Measurements from ENCODE around the gene B3GAT1. TPM values are rescaled to one million over a fixed set of nuclear protein-coding genes. Genes with fewer than 3 reads are reported as not detected.
"Not testable (repeated sequence)": the region's sequence is repeated elsewhere in the genome, so short reads cannot be mapped to it uniquely, and the experiment has no call there.

Gene B3GAT1
- total RNA-seq, 1 donor from 2014 or later, result not detected

DNA sequence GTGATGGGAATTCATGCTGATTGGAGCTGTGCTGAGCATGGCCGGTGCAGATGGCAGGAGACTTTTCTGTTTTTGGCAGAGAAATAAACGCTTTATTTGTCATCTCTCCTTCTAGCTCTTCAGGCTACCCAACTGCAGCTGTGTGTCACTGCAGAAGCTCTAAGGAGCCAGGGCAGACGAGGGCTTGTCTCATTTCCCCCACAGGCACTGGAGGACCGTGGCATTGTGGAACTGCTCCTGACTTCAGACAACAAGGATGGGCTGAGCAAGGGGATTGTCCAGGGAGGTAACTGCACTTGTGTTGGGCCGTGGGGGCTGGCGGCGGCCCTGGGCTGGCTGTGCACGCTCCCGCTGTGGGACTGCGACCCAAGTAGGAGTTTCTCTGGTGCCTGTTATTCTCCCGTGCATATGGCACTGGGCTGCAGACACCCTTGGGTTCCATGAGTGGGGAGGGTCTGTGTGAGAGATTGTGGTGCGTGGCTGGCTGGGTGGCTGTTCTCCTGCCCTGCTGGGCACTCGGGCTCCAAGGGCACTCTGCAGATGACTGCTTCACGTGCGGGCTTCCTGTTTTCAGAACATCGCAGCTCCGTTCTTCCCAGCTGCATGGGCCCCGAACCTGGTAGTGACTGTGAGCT is 53.1 kb downstream of the B3GAT1 start:
- DNase-seq (ENCODE audit: extremely low read depth, low read depth, low spot score), result no peak

DNA sequence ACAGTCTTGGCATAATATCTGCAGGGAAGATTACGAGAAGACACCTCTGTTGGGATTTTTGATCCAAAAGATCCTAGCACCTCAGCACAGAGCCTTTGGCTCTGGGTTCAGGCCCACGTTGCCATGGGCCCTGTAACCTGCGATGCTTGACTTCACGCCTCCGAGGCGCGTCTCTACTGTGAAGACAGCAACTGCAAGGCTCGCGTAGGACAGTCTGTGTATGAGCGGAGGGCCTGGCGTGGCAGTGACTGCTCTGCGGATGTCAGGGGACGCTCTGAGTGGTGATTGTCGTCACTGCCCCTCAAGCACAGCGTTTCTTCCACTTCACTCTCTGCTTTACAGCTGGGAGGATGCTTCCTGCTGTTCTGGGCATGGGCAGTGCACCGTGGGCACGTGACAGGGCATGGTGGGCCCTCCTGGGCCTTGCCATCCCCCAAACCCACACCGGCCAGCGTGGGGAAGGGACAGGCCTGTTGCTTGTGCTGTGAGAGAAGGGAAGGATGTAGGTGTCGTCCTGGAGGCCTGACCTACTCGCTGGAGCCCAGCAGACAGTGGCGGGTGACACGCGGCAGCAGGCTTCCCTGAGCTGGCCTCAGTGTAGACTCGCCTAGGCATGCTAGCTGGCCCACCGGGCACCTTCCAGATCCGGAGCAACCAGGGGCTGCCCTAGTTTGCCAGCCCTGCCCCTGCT is 53.7 kb downstream of the B3GAT1 start:
- DNase-seq (ENCODE audit: extremely low read depth, low read depth, low spot score), result no peak

DNA sequence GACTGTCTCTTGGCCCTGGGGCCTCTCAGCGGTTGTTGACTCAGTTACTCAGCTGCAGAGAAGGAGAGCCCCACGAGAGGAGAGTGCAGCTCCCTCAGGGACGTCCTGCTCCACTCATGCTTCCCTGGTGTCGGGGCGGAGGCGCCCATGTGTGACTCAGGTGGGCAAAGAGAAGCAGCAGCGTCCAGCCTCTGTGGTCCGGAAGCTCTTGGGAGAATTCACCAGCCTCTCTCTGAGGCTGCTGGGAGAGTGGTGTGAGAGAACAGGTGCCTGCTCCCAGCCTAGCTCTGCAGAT is 54.5 kb downstream of the B3GAT1 start:
- DNase-seq (ENCODE audit: extremely low read depth, low read depth, low spot score), result no peak

DNA sequence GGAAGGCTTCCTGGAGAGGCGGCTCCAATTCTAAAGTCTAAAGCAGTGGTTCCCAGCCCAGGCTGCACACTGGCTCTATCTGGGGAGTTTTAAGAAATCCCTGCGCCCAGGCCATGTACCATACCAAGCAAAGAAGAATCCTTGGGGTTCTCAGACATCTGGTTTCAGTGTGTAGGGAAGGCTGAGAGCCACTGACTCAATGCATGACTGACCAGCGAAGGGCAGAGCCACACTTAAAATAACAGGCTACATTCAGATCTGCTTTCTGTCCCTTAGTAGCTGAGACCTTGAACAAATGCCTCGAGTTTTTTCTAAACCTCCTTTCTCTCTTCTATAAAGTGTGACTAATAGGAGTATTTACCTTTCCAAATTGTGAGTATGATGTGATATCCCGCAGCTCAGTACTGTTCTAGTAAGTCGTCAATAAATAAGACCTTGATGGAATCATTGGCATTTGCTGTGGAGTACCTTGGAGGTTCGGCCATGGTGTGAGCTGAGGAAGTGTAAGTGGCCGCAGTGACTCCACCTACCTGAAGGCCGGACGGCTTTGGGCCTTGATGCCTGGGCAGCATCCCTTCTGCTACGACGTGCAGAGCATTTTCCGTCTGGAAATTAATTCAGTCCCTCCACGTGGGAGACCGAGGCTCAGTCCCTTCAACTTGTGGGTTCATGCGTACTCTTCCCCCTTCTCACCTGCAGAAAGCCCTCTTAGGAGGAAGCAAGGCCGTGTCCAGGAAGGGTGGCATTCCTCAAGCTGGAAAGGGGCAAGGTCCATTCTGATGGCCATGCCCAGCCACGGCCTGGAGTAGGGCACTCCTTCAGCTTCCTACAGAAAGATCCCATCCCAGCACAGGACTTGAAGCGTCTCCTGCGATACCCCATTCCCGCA is 55.1 kb downstream of the B3GAT1 start:
- no peak for DNase-seq (ENCODE audit: extremely low read depth, low read depth, low spot score)

DNA sequence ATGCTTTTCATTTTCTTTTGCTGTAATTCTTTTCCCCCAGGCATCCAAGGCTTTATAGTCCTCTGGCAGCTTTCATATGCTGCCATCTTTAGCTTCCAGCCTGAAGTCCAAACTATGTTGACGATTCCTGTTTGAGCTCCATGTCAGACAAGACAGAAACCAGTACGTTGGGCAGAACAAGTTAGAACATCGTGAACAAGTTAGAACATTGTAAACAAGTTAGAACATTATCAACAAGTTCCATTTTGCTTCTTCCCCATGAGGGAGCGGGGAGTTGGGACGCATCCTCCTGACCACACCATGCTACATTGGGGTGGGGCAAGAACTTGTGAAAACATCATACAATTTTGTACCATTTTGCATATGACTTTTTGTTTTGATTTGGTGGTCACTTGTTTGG is 56.4 kb downstream of the B3GAT1 start:
- no peak for DNase-seq (ENCODE audit: extremely low read depth, low read depth, low spot score)

DNA sequence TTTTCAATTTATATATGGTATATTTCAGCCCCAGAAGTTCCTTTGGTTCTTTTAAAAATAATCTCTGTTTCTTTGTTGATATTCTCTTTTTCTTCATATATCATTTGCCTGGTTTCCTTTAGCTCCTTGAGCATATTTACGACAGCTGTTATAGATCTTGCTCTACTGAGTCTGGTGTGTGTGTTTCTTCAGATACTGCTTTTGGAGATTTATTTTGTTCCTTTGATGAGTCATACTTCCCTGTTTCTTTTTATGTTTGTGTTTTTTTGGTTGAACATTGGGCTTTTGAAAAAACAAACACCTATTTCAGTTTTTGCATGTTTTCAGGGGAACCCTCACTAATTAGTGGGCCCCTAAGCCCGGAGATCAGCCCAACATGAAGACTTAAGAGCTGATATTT is 56.9 kb downstream of the B3GAT1 start:
- DNase-seq (ENCODE audit: extremely low read depth, low read depth, low spot score), result no peak

DNA sequence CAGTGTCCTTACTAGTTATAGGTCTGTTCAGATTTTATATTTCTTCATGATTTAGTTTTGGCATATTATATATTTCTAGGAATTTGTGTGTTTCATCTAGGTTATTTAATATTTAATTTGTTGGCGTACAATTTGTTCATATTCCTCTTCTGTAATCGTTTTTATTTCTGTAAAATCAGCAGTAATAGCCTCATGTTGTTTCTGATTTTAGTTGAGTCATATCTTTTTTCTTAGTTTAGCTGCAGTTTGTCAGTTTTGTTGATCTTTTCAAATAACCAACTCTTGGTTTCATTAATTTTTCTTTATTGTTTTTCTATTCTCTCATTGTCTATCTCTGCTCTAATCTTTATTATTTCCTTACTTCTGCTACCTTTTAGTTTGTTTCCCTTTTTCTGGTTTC is 59.9 kb downstream of the B3GAT1 start:
- DNase-seq (ENCODE audit: extremely low read depth, low read depth, low spot score), result no peak

DNA sequence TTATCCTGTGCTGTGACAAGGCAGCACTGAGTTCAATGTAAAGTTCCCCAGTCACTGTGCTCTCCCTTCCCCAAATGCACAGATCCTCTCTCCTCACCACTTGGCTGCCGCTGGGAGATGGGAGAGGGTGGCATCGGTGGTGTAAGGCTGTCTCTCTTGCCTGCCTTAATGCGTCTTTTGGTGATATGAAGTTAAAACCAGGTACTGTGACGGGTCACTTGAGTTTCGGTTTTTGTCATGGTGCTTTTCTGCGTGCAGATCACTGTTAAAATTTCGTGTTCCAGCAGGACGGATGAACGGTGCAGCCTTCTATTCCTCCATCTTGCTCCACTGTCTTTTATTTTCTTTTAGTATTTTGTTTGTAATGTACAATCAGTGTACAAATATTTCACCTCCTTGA is 61.7 kb downstream of the B3GAT1 start:
- DNase-seq (ENCODE audit: extremely low read depth, low read depth, low spot score), result no peak

DNA sequence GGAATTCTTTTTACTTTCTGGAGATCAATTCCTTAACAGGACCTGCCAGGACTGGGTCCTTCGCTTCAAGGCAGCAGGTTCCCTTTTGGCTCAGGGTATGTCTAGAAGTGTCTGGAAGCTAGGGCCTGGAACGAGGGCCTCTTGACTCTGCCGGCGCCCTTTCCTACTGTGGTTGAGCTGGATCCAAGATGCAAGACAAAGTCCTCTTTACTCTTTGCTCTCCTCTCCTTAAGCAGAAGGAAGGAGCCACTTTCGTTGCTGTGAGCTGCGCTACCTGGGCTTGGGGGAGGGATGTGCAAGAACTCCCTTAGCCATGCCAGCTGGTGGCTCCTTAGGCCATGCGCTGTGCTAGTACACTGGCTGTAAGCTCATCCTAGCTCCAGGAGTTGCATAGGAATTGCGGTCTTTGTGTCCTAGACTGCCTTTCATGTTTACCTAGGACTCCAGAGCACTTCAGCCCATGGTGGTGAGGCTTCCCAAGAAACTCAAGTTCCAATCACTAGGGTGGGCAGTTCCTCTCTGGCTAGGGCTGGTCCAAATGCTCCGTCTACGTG is 62.2 kb downstream of the B3GAT1 start:
- DNase-seq (ENCODE audit: extremely low read depth, low read depth, low spot score), result no peak

DNA sequence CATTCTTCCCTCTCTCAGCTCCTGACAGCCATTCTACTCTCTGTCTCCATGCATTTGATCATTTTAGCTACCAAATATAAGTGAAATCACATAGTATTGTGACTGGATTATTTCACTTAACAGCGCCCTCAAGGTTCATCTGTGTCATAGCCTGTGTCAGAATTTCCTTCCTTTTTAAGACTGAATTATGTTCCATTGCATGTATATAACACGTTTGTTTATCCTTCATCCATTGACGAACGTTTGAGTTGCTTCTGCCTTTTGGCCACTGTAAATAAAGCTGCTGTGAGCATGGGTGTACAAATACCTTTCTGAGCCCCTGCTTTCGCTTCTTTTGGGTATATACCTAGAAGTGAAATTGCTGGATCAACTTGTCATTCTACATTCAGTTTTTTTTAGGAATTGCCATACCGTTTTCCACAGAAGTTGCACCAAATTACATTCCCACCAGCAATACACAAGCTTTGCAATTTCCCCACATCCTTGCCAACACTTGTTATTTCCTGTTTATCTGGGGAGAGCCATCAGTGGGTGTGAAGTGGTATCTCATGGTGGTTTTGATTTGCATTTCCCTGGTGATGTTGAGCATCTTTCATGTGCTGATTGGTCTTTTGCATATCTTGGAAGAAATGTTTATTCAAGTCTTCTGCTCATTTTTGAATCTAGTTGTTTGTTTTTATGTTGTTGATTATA is 62.8 kb downstream of the B3GAT1 start:
- DNase-seq (ENCODE audit: extremely low read depth, low read depth, low spot score), result no peak

DNA sequence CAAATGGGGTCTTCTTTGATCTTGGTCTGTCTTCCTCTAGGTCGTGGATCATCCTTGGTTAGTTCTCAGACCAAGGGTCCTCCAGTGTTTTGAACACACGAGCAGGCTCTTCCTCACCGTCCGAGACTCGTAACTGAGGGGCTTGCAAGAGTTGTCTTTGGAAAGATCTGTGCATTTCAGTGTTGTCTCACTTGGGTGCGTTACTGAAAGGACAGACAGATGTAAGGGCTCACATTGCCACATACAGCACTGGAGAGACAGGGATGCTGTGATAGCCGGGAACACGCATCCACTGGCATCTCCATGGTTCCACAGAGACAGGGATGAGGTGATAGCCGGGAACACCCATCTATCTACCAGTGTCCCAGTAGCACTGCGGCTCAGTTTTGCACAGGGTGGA is 64.6 kb downstream of the B3GAT1 start:
- DNase-seq (ENCODE audit: extremely low read depth, low read depth, low spot score), result no peak

DNA sequence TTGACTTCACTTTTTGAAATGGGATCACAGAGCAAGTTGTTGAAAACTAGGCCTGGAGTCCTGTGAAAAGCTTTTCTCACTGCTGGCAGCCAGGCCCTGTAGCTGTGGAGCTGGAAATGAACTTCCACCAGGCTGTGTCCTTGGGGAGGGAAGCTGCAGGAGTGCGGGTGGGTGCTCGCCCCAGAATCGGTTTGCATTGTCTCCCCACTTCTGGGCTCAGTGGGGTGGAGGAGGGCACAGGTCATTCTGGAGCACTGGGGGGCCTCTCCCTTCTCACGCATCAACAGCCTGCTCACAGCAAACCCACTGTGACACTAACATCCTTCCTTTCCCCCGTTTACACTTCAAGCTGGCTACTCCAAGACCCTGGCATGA is 65.1 kb downstream of the B3GAT1 start:
- no peak for DNase-seq (ENCODE audit: extremely low read depth, low read depth, low spot score)

DNA sequence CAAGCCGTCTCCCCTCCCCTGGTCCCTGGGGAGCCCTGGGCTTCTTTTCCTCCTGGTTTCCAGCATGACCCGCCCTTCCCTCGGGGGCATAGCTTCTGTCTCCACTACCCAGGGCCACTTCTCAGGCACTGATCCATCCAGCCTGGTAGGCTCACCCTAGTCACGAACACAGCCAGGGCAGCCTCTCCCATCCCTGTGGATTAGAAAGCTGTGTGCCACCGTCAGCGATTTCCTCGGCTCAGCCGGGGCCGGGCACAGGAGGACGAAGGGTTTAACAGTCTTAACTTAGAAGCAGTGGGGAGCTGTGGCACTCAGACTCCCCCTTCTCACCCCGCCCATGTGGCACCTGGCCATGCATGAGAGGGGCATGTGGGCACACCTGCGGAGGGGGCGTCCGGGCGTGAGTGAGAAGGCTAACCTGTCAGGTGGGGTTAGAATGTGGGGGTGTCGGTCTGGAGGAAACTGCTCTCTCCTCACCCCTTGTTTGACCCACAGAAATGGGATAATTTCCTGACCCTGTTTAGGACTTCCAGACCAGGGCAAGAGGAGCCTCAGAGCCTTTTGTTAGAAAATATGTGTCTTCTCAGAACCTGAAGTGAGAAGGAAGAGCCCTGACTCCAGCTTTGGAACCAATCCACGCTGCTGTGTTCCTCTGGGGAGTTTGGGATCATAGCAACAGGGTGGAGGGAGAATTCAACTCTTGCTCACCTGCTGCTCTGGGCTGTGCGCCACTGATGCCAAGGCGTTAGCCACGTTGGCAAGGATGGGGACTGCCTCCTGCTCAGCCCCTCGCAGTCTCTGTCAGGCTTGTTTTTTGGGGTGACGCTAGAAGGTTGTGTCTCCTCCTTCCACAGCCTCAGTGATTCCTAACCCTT is 65.7 kb downstream of the B3GAT1 start:
- no peak for DNase-seq (ENCODE audit: extremely low read depth, low read depth, low spot score)

DNA sequence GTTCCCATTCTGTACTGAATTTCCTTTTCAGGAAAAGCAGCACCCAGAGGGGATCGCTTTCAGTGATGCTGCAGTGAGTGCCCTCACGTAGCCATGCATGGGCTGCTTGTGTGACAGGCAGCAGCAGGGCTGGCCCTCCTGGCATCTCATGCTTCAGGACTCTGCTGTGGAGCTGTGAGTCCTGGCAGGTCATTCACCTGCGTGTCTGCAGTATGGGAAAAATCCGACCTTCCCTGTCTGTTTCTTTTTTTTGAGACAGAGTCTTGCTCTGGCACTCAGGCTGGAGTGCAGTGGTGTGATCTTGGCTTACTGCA is 66.8 kb downstream of the B3GAT1 start:
- no peak for DNase-seq (ENCODE audit: extremely low read depth, low read depth, low spot score)

DNA sequence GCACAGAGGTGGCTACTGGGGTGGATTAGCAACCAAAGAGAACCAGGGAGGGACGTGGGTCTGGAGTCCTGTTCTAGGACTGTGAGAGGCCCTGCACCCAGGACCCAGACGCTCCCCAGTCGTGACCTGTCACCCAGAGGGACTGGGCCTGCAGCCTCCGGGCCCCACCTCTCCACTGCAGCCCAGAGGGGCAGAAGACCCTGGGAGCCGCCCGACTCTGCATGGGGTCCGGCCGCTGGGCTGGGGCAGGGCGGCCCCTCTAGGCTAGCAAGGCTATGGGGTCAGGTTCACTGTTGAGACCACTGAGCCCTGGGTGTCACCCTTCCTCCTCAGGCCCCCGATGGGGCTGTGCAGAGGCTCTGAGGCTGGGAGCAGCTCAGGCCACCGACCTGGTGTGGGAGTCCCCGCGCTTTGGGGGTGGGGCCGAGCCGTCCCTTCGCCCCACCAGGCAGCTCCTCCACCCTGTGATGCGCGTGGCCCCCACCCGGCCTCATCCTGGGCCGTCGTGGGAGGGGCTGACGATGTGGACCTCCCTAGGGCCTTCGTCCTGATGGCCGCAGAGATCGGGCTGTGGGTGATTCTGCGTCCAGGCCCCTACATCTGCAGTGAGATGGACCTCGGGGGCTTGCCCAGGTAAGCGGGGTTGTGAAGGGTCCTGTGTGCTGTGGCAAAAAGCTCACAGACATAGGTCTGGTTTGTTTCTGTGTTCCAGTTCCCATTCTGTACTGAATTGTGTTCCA is 67.4 kb downstream of the B3GAT1 start:
- not testable (repeated sequence) for DNase-seq (ENCODE audit: extremely low read depth, low read depth, low spot score)

DNA sequence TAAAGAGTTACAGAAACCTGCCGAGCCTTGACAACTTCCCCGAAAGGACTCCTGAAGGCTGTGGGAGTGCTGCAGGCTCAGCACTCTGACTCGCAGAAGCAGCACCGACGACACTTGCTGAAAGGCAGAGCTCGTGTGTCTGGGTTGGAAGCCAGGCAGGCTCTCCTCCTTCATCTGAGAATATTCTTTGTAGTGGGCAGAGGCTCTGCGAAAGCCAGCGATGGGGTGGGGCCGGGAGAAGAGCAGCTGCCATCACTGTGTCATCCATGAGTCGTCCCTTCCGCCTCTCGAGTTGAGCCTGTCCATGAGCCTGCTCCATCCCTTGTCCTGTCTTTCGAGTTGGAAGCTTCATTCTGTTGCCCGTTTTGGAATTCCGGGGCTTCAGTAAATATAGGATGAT is 68.4 kb downstream of the B3GAT1 start:
- no peak for DNase-seq (ENCODE audit: extremely low read depth, low read depth, low spot score)

DNA sequence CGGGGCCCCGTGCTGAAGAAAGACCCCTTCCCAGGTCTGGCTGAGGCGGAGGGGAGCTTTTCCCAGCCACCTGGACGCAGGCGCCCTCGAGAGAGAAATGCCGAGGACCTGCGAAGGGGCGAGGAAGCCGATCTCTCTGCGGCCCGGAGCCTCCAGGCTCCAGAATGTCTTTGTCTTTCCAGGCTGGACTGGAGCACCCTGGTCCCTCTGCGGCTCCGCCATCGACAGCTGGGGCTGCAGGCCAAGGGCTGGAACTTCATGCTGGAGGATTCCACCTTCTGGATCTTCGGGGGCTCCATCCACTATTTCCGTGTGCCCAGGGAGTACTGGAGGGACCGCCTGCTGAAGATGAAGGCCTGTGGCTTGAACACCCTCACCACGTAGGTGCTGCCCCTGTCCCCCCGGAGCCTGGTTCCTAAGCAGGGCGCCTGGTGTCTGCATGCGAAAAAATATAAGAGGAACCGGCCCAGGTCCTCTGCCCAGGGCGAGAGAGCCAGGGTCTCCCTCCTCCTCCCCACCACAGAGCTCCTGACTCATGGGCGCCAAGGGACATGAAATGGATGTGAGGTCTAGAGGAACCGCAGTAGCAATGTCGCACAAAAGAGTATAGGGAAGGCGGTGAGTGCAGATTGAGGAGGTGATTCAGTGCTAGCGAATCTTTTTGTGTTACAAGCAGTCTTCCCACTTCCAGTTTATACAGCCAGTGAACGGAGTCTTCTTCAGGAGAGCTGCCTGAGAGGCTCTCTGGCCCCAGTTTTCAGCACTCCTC is 69.3 kb downstream of the B3GAT1 start:
- no peak for DNase-seq (ENCODE audit: extremely low read depth, low read depth, low spot score)

DNA sequence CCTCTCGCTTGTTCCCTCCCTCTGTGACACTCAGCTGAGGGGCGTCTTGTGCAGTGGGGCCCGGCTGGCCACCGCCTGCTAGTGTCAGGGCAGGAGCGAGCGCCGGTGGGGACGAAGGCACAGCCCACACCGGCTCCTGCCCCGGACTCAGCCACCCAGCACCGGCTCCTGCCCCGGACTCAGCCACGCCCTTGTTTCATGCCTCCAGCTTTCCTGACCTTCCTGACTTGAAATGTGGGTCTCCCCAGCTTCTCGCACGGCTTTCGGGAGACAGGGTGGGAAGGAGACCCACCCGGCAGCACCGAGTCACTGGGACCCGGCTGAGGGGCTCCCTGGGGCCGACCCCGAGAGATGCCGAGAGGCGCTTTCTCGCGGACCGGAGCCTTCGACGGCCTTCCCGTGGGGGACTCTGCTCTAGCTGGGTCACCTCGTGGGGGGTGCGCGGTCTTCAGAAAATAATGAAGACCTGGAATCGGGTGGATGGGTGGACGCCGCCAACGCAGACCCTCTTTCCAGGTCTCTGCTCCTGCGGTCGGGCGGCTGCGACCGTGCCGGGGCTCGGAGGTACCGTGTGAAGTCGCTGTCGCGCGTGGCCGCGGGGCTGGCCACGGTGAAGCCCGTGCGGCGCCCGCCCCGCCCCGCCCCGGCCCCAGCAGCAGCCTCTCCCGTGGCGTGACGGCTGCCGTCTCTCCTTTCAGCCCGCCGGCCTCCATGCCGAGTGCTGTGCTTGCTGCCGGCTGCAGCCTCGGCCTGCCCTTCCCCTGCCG is 70.1 kb downstream of the B3GAT1 start:
- no peak for DNase-seq (ENCODE audit: extremely low read depth, low read depth, low spot score)

All from glomerular endothelial cell (primary cell).